Measurements from ENCODE around the gene URI1. TPM values are rescaled to one million over a fixed set of nuclear protein-coding genes. Genes with fewer than 3 reads are reported as not detected.

Gene URI1
- 78.3 TPM for polyA plus RNA-seq (2012; ENCODE audit: insufficient read depth, insufficient read length, low read depth)

GRCh38 chr19:29941828-29942403 is at the start of gene URI1:
URI1 (plus strand) TSS chr19:29942239; CDS start chr19:29942548, 309 bp downstream.
- no peaks in the 10 kb centered on the region; the same call in 1 of the 2 replicates for H3K36me3 ChIP-seq
- H3K4me3 ChIP-seq (ENCODE audit: low read depth, low read length): peak within 1 kb of the TSS; percentile 83
- peaks cover 5% of the 10 kb centered on the region; the same call in 1 of the 2 replicates for H3K4me1 ChIP-seq
- TF ChIP-seq, protein P1, sequence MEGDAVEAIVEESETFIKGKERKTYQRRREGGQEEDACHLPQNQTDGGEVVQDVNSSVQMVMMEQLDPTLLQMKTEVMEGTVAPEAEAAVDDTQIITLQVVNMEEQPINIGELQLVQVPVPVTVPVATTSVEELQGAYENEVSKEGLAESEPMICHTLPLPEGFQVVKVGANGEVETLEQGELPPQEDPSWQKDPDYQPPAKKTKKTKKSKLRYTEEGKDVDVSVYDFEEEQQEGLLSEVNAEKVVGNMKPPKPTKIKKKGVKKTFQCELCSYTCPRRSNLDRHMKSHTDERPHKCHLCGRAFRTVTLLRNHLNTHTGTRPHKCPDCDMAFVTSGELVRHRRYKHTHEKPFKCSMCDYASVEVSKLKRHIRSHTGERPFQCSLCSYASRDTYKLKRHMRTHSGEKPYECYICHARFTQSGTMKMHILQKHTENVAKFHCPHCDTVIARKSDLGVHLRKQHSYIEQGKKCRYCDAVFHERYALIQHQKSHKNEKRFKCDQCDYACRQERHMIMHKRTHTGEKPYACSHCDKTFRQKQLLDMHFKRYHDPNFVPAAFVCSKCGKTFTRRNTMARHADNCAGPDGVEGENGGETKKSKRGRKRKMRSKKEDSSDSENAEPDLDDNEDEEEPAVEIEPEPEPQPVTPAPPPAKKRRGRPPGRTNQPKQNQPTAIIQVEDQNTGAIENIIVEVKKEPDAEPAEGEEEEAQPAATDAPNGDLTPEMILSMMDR (IDR thresholded peaks at IDR 0.05; ENCODE audit: low read depth, low read length): no peak
- DNase-seq: peak; percentile 94
- no peaks in the 10 kb centered on the region for H3K27me3 ChIP-seq
- H3K9me3 ChIP-seq: no peaks in the 10 kb centered on the region

DNA sequence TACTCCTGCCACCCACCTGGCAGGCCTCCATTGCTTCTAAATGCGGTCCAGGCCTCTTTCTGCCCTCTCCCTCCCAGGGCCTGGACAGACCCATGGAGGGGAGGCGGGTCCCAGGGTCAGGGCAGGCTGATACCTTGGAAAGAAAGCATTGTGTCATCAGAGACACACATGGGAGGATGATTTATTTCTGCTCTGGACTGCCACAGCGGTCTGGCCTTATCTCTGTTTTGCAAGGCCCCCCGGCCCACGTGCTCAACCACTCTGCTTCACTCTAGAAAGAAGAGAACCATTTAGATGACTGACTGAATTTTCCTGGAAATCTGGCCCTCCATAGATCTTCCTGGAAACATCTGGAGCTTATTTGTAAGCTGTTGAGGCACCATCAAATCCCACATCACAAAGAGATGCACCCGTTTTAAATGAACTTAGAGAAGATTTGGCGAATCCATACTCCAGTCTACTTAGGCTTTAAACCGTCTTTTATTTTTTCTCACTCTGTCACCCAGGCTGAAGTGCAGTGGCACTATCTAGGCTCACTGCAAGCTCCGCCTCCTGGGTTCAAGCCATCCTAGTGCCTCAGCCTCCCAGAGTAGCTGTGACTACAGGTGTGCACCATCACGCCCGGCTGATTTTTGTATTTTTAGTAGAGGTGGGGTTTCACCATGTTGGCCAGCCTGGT is 48.3 kb upstream of the URI1 start:
- Histone ChIP-seq H3K36me3 (no peaks in the 10 kb centered on the region), H3K27me3 (no peaks in the 10 kb centered on the region), H3K9me3 (no peaks in the 10 kb centered on the region), H3K4me3 (ENCODE audit: low read depth, low read length) (no peak overlapping the region), H3K4me1 (peaks cover 18% of the 10 kb centered on the region)
- peak; percentile 78 for DNase-seq
- TF ChIP-seq, protein P1 (IDR thresholded peaks at IDR 0.05; ENCODE audit: low read depth, low read length): no peak

DNA sequence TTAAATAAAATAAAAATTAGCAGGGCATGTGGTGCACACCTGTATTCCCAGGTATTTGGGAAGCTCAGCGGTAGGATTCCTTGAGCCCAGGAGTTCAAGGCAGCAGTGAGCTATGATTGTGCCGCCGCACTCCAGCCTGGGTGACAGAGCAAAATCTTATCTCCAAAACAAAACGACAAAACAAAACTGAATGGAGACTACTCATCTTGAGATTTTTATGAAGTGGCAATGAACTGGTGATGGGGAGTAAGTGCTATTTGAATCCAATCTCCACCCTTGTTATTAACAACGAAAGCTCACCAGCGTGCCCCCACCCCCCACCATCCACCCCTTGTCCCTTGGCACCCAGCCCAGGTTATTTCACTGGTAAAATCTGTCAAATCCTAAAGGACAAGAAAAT is 45.2 kb upstream of the URI1 start:
- H3K36me3 ChIP-seq: no peaks in the 10 kb centered on the region
- TF ChIP-seq, protein P1 (IDR thresholded peaks at IDR 0.05; ENCODE audit: low read depth, low read length): no peak
- H3K4me3 ChIP-seq (ENCODE audit: low read depth, low read length): no peak overlapping the region
- no peaks in the 10 kb centered on the region for H3K27me3 ChIP-seq
- DNase-seq: no peak
- H3K4me1 ChIP-seq: peaks cover 18% of the 10 kb centered on the region
- H3K9me3 ChIP-seq: no peaks in the 10 kb centered on the region

DNA sequence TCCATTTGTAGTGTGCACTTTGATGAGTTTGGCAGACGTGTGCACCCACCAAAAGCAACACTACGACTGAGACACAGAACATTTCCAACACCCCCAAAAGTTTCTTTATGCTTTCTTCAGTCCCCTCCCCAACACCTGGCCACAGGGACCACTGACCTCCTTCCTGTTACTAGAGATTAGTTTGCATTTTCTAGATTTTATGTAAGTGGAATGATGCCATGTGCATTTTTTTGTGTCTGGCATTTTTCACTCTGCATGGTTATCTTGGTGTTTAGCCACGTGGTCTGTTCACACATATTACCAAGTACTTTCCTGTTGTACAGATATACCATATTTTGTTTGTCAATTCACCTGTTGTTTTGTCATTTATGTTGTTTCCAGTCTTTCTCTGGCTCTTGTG is 44.6 kb upstream of the URI1 start:
- Histone ChIP-seq H3K9me3 (no peaks in the 10 kb centered on the region), H3K4me3 (ENCODE audit: low read depth, low read length) (no peak overlapping the region), H3K4me1 (peaks cover 18% of the 10 kb centered on the region), H3K36me3 (no peaks in the 10 kb centered on the region), H3K27me3 (no peaks in the 10 kb centered on the region)
- TF ChIP-seq, protein P1 (IDR thresholded peaks at IDR 0.05; ENCODE audit: low read depth, low read length): no peak
- no peak for DNase-seq

GRCh38 chr19:29904017-29904416 is 38.0 kb upstream of the URI1 start:
- no peak for DNase-seq
- TF ChIP-seq, protein P1 (IDR thresholded peaks at IDR 0.05; ENCODE audit: low read depth, low read length): no peak
- H3K36me3 ChIP-seq: no peaks in the 10 kb centered on the region
- no peak overlapping the region for H3K4me3 ChIP-seq (ENCODE audit: low read depth, low read length)
- H3K27me3 ChIP-seq: no peaks in the 10 kb centered on the region
- H3K9me3 ChIP-seq: no peaks in the 10 kb centered on the region
- H3K4me1 ChIP-seq: no peaks in the 10 kb centered on the region
